HG02970 (cell line): ENCODE results near the gene F5.

Experiments used
- ATAC-seq: cut with Tn5 transposase; IDR thresholded peaks from one replicate; pipeline ENCODE4 v1.9.1; 2021; ENCODE audit warnings: mild to moderate bottlenecking, moderate library complexity, moderate number of reproducible peaks; ENCODE audit not compliant: unreplicated experiment, low FRiP score

The F5 gene

DNA sequence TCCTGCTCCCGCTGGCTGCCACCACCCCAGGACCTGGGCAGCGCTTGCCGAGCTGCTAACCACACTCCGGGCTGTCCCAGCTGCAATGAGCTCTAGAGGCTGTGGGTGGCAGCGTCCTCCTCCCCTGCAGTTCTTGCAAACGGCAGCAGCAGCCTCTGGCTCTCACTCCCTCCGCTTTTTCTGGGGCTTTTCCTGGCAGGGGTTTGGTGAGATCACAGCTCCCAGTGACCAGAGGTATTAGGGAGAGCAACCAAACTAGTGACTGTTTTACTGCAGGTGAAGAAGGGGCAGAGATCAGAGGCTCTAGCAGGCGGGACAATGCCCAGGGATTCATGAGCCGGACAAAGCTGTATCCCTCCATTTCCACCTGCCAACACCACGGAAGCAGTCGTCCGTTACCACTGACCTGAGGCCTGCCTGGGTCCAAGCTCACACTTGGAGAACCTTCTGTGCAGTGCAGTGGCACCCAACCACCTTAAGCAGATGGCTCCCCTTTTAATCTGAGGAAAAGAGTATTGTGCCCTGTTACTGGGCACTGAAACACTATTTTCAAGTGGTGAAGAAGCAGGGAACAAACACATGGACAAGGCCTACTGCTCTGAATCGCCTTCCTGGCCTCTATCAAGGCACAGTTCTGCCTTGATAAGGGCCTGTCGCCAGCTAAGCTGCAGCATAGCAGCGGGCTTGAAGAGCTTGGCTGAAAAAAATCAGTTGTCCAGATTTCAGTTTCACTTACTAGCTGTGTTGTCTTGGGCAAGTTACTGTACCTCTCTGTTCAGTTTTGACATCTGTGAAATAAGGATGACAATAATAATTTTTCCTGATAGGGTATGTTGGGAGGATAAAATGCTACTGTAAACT, at the start of gene F5:
TSS of gene F5 (minus strand) at position 87 of the 861 bp plus-strand sequence. CDS start 95 bp downstream, outside the sequence.
- ATAC-seq, result no peak

DNA sequence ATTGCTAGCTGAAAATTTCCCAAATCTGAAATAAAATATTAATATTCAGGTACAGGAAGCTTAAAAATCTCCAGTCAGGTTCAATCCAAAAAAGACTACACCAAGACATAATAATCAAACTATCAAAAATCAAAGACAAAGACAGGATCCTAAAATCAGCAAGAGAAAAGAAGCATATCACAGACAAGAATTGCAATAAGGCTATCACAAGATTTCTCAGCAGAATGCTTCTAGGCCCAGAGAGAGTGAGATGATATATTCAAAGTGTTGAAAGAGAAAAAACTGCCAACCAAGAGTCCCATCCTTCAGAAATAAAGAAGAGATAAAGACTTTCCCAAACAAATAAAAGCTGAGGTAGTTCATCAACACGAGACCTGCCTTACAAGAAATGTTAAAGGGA, 48.6 kb upstream of the F5 start:
- no peak for ATAC-seq

DNA sequence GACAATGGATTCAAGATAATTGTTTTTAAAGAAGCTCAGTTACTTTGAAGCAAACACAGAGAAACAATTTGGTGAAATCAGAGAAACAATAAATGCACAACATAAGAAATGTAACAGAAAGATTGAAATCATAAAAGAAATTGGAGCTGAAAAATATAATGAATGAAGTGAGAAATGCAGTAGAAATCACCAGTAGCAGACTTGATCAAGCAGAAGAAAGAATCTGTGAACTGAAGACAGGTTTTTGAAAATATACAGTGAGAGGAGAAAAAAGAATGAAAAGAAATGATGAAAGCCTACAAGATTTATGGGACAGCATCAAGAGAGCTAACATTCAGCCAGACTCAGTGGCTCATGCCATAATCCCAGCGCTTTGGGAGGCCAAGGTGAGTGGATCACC, 47.9 kb upstream of the F5 start:
- ATAC-seq, result no peak

DNA sequence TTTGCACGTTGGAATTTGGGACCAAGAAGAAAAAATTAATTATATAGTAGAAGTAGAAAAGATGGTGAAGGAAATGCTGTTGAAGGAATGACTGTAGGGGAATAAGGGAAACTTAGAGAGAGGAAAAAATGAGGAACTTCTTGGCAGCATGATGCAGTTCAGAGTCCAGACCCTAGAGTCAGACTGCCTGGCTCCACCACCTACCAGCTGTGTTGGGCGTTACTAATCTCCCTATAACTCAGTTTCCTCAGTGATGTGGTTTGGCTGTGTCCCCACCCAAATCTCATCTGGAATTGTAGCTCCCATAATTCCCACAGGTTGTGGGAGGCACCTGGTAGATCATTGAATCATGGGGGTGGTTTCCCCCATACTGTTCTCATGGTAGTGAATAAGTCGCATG, 45.0 kb upstream of the F5 start:
- no peak for ATAC-seq

DNA sequence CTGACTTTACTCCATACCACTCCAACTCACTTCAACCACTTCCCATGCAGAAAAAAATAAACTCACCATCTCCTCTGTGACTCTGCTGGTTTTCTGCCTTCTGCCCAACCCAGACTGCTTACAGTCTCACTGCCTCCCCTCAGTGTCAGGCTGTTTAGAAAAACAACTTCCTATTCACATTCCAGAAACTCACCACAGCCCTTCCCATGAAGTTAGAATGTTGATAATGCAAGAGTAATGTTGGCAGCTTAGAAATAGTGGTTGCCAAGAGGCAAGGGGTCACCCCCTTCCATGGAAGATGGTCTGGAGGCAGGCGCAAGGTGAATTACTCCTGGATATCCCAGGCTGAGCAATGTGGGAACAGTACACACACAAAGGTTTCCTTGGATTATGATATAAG, 43.7 kb upstream of the F5 start, which contains the start of gene SELP:
TSS of gene SELP (minus strand) at position 119 of the 400 bp plus-strand sequence. CDS start at position 69, 50 bp downstream.
- no peak for ATAC-seq

DNA sequence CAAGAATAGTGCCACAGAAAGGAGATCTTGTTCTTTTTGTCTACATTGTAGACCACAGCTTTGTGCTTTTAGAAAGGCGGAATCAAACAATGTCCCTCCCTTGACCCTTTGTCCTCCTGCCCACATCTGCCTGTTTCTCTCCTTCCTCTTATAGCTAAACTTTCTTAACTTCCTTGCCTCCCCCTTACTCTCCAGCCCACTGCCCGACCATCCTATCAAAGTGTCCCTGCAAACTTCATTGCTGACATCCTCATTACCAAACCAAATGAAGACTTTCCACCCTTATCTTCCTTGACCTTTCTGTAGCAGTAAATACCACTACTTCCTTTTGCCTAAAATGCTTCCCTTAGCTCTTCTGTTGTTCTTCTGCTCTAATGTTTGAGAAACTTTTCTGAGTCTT, 38.6 kb upstream of the F5 start:
- ATAC-seq, result no peak

DNA sequence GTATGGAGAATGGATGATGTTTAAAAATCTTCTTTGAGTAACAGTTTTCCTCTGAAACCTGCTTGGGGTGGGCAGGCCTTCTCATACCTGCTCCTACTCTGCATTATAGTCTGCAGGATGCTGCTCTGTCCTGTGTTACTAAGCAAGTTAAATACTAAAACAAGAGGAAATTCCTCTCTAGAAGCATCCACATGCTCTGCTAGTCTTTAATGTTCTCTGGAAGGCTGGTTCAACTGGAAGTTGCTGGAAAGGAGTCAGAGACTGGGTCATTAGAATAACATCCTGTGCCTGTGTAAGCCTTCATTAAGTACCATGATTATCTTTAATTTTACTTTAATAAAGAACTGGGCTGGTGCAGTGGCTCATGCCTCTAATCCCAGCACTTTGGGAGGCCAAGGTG, 37.8 kb upstream of the F5 start:
- ATAC-seq, result no peak

DNA sequence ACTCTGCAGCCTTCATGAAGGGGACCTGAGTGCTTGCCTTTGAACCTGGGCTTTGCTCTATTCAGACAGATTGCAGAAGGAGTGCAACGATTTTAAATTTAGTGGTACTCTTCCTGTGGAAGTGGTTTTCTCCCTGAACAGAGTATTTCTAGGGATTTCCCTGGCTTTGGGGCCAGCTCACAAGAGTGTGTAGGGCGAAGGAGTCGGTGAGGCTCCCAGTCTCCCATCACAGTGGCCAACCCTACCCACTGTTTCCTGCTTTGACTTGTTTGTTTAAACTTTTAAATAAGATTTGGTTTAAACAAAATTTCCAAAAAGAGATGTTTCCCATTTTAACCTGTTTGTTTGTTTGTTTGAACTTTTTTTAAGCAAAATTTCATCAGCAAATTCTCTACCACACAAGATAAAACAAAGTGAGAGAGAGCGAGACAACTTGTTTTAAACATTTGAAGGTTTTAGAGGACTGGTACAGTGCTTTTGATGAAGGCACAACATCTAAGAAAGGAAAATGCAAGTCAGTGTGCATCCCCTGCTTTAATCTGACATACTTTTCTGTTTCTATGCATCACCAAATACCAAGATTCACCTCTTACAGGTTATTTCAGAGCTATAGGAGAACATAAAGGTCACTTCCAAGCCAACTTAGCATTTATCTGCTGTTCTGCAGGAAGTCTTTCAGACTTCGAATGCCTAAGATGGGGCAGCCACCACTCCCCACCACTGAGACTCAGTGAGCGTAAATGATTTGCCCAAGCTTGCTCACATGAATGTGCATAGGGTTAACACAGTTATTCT, 37.0 kb upstream of the F5 start:
- ATAC-seq, result no peak

DNA sequence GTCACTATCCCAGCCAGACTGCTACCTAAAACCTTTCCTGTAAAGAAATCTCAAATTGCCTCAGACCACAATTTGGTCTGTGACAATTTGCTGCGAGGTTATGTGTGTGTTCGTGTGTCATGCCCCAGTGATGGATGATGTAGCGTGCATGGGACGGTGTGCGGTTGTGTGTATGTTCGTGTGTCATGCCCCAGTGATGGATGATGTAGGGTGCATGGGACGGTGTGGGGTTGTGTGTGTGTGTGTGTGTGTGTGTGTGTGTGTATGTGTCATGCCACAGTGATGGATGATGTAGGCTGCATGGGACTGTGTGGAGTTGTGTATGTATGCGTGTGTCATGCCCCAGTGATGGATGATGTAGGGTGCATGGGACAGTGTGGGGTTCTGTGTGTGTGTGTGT, 34.3 kb upstream of the F5 start:
- ATAC-seq, result no peak

DNA sequence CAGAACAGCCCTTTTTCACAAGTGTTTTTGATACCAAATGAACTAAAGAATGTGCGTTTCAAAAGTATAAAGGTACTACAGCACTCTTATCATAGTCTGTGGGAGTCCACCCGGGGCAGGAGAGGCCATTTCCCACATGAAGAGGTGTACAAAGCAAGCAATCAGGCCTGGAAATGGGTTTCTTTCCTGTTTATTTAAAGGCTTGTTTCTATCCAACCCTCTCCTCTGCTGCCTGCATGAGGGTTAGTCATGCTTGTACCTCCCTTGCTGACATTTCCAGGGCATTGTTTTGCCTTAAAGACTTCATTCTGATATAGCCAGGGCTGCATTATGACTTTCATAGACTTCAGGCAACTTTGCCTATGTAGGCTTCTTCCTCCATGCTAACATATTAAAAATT, 32.1 kb upstream of the F5 start:
- ATAC-seq, result no peak

DNA sequence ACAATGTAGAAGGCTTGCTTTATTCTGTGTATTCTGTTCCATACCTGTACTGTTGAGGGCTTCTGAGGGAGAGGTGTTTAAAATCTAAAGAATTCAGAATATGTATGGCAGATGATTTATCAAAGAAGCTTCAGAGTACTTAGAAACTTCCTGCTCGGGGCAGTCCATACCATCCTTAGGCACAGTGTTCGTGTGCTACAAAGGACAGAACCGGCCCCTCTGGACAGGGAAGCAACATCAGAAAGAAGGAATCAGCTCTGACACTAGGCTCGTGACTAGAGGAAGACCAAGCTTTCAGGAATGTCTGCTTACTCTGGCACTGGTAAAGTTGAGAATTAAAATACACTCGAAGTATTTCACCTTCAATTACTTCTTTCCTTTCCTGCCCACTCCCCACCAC, 29.5 kb upstream of the F5 start:
- ATAC-seq, result no peak

DNA sequence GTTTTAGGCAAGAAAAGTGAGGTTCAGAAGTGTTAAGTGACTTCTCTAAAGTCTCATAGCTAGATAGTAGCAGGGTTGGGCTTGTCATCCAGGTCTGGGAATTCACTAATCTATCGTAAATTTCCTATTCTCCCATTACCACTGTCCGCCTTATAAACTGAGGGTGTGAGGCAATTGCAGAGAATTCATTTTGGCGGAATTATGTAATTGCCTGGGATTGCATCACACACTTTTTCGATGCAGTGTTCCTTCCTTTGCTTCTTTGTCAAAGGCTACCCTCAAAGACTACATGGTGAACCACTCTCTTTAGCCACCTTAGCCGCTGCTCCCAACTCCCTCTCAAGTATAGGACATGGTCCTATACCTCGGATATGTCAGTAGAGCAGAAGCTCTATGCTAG, 24.6 kb upstream of the F5 start:
- no peak for ATAC-seq

DNA sequence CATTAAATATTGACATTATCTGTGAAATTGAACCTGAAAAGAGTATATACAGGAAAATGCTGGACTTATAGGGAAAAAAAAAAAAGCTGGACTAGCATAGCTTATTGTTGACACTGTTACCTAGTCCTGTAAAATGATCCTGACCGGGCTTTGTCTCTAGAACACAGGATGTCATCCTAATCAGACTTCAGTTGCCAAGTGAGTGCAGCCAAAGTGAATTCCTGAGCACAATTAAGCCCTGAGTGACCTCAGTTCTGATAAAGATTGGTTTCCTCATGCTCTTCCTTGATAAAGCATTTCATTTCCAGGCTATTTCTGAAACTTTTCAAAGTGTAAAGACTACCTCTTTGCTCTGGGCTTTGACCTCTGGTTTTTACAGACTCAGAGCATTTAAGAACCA, 23.8 kb upstream of the F5 start:
- ATAC-seq, result no peak

DNA sequence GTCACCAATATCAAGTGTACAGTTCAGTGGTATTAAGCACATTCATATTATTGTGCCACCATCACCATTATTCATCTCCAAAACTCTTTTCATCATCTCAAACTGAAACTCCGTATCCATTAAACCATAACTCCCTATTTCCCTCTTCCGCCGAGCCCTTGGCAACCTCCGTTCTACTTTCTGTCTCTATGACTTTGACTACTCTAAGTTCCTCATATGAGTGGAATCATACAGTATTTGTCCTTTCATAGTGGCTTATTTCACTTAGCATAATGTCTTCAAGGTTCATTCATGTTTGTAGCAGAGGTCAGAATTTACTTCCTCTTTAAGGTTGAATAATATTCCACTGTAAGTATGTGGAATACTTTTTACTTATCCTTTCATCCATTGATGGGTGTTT, 21.9 kb upstream of the F5 start:
- no peak for ATAC-seq

DNA sequence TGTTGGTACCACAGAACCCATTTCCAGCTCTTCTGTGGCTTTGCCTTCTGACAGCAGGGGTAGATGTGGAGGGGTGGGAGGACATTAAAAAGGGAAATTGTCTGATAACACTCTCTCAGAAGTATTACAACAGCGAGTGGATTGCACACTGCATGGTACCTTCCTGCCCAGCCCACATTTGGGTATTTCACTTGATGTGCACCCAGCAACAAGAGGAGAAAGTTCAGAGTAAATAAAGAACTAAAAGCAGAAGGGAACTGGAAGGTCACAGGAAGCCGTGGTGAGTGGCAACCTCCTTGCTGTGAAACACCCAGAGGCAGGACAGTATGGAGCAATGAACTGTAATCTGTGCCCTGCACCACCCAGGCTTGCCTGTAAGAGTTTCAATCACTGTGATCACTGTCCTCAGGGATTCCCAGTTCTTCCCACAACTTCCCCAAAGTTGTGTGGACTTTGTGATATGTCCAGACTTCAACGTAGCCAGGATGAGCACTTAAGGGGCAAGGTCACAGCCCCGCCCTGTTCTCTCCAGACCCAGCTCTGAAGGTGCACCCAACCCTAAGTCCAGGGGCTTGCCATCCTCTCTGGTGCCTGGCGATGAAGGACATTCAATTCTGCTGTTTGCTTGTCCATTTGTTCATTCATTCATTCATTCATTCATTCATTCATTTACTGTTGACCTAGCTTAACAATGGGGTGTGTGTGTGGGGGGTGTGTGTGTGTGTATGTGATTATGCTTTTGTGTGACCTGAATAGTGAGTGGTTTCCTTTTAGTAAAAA, 18.7 kb upstream of the F5 start:
- no peak for ATAC-seq

DNA sequence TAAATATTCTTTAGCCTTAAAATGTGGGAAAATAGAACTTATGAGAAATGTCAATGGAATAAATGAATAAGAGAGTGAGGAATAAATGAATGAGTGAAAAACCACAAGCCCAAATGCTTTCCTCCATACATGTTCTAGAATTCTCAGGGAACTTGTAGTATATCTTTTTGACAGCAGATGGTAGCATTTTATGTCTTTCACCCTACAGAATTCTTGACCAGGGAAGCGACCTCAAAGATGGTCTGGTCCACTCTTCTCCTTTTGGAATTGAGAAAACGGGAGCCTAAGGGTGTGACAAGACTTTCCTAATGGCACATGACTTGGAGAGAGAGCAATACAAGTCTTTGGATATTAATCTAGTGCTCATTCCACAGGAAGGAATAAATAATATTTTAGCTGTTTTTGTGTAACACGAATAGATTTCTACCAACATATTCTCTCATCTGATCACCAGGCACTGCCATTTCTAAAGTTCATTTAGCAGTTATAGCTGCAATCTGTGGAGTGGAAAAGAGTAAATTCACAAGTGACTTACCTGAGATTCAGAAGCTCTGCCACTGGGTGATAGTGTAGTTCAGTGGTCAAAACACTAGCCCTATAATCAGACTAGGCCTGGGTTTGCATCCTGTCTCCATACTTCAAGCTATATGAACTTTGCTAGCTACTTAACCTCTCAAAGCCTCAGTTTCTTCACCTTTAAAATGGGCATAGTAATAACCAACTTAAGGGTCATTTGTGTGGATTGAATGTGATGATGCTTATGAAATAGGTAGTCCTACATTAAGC, 15.0 kb upstream of the F5 start:
- ATAC-seq, result no peak

DNA sequence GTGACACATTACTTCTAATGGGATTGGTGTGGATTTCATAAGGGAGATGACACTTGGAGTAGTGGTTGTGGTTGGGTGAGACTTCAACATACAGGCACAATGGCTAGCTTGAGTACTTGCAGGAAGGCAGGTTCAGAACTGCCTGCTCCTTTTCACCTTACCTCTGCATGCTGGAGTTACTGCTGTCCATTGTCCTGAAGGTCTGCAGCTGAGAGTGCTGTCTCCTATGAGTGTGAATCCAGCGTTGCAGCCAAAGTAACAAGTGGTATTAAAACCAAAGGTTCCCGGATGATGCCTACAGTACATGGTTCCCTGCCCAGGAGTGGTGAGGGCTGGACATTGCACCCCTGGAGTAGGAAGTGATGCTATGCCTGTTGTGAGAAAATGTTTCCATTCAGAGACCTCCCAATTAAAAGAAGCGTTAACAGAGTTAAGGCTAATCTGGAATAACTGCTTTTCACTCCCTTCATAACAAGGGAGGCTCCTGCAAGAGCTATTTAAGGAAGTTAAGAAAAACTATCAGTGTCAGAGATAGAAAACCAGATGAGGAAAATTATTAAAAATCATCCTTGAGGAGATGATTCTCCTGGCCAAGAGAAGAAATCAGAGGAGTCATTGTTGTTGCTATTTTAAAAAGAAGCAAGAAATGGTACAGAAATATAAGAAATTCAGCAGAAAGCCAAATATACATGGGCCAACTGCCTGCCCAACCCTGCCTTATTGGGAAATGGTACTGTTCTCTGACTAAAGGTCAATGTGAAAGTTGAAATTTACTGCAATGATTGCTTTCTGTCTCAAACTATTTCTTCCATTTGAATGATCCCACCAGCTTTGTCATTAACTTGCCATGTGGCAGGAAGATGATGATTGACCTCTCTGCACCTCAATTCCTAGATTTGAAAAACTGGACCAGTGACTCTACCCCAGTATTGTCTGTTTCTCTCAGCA, 9.8 kb upstream of the F5 start:
- ATAC-seq, result no peak

DNA sequence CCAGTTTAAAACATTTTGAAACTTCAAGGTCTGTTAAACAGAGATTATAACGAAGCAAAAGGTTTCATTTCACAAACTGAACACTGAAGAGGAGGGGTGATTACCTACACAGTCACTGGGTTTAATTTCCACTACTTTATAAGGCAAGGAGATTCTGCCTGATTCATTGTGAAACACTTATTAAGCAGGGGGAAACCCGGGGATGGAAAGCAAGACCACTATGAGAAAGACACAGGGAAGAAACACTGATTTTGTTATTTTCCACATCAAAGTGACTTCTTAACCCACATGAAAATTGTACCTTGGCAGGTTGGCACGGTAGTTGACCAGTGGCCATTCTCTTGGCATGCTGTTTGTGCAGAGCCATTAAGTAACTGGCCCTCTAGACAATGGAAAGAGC, 8.1 kb upstream of the F5 start:
- ATAC-seq, result no peak

DNA sequence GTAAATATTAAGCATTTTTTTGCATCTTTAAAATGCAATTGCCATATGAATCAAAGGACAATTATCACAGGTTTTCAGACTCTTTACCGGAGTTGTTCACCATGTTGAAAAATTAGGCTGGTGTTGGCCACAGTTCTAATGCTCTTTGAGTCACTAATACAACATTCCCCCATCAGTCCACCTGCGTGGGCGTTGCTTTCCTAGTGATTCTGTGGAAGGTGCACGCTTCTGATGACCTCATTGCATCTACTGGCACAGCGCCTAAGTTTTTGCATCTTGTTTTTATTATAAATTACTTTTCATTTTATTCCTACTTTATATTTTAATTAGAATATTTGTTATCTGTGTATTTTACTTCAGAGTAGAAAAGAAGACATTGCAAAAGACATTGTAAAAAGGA, 4.7 kb upstream of the F5 start:
- ATAC-seq, result no peak
